GM19324 (cell line): Measurements from ENCODE around the gene ESRP2.
A peak's percentile ranks its signal among the peaks of the same experiment; 100 is the strongest.

Experiments used
- ATAC-seq: cut with Tn5 transposase; IDR thresholded peaks from one replicate; pipeline ENCODE4 v1.9.1; 2021; ENCODE audit warnings: mild to moderate bottlenecking, moderate library complexity; ENCODE audit not compliant: unreplicated experiment, low FRiP score

Gene ESRP2

GRCh38 chr16:68235887-68236136, at the start of gene ESRP2:
Gene ESRP2, minus strand, starts transcription at chr16:68236127. Its CDS starts 82 bp downstream, at chr16:68236045.
- no peak for ATAC-seq

- ATAC-seq, result no peak
These were observed 49.8 kb upstream of the ESRP2 start for GRCh38 chr16:68285683-68286082.

GRCh38 chr16:68284847-68285246, 48.9 kb upstream of the ESRP2 start:
- peak; percentile 49 for ATAC-seq

- no peak for ATAC-seq
These were observed 48.1 kb upstream of the ESRP2 start for GRCh38 chr16:68283801-68284598.

GRCh38 chr16:68283346-68283745, 47.4 kb upstream of the ESRP2 start:
- no peak for ATAC-seq

DNA sequence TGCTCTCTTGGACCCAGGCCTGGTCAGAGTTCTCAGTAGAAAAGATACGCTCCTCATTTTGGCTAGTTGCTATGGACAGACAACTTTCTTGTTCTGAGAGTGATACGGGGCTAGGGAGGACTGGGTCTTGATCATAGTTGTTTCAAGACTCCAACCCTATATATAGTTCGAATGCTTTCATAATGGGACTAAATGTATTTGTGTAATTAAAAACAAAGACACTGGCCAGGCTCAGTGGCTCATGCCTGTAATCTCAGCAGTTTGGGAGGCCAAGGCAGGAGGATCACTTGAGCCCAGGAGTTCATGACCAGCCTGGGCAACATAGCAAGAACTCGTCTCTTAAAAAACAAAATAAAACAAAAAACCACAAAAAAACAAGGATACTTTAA, 46.1 kb upstream of the ESRP2 start:
- ATAC-seq, result no peak

- ATAC-seq, result no peak
These were observed 45.6 kb upstream of the ESRP2 start for GRCh38 chr16:68281368-68282063.

DNA sequence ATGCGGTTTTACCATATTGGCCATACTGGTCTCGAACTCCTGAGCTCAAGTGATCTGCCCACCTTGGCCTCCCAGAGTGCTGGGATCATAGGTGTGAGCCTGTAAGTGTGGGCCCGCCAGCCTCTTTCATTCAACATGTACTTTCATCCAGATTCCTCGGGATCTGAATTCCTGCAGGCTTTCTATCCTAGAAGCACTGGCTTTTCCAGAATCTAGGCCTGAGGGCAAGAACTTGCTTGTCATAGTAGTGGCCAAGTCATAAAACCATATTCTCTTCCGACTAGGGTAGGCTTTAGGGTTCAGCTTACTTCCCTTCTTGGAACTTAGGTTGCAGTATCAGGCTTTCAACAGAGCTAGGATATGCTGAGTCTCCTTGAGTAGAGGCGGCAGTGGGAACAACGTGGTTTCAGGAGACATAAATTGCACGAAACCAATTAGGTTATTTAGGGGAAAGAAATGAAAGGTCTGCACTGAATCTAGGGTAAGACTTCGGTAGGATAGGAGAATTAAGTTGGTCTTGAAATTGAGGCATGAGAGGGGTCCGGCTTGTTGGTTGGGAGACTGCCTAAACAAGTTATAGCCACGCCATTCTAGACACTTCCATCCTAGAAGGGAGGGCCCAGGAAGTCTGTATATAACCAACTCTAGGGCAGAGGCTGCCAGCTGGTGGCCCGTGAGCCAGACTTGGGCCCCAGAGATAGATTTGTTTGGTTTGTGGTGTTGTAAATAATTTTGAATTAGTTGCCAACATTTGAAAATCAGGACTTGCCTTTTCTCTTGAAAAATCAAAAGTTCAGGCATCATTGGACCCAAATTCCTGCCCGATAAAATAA, 44.0 kb upstream of the ESRP2 start:
- ATAC-seq, result no peak

DNA sequence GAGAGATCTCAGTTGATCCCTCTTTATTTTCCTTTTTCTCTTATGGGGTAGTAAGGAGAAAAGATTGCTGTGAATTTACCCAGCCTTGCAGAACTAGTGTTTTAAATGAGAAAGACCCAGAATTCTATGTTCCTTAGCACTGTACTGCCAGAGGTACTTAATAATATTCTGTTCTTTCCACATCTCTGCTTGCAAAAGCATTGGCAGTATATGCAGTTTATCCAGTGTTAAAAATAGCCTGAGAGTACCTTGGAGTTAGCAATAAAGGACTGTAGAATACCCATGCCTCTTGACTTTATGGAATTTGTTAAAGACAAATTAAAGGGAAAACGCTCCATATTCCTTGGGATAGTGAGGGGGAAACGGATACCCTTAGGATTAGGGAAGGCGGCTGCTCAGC, 40.3 kb upstream of the ESRP2 start:
- ATAC-seq, result no peak

- peak; percentile 82 for ATAC-seq
These were observed 39.8 kb upstream of the ESRP2 start for GRCh38 chr16:68275611-68276191.

- ATAC-seq, result no peak
These were observed 38.5 kb upstream of the ESRP2 start for GRCh38 chr16:68274441-68274840.

- ATAC-seq, result no peak
These were observed 38.0 kb upstream of the ESRP2 start for GRCh38 chr16:68273896-68274295.

DNA sequence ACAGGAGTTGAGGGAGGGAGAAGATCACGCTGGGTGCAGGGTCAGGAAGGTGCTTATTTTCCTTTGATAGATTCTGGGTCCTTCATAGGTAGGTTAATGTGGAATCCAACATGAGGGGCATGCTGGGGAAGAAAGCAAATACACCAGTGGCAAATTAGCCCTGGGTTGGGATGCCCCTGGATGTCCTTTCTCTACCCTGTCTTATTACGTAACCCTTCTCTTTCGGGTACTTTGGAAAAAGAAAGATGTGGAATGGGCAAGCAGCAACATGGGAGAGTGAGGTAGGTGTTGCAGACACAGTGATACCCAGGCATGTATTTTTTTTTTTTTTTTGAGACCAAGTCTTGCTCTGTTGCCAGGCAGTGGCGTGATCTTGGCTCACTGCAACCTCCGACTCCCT, 37.5 kb upstream of the ESRP2 start:
- ATAC-seq, result no peak

DNA sequence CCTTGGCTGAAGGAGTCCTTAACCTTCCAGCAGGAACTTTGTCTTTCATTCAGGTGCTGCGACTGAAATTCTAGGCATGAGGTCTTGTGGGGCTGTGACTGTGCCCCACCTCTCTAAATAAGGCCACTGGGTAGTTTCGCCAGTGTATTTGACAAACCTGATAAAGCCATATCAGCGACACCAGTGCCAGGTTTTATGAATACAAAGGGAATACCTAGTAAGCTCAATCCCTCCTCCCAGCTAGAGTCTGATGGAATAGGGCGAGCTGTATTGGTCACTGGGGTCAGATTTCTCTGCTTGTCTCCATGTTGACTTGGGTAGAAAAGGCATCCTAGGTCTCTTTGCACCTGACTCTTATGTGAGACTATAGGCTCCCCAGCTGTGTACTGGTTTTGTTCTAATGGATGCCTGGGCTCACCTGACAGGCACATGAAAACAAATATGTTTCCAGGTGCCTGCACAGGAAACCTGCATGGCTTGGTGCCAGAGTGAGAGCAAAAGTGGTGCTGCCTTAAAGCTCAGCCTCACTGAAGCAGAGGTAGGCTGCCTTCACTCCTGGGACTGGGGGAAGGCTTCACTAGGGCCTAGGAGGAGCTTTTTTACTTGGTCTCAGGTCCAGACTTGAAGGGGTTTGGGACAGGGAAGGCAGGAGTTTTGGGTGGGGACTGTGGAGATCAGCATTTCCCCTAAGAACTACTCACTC, 36.7 kb upstream of the ESRP2 start:
- ATAC-seq, result no peak

- no peak for ATAC-seq
These were observed 34.4 kb upstream of the ESRP2 start for GRCh38 chr16:68270353-68270752.

DNA sequence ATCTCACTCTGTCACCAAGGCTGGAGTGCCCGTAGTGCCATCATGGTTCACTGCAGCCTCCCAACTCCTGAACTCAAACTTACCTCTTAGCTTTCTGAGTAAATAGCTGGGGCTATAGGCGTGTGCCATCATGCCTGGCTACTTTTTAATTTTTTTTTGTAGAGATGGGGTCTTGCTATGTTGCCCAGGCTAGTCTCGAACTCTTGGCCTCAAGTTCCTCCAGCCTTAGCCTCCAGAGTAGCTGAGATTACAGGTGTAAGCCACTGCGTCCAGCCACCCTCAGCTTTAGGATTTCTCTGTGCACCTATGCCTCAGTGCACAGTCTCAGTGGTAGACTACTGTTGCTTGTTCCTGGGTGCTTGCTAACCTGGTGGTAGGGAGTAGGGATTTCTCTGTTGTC, 33.9 kb upstream of the ESRP2 start:
- ATAC-seq, result no peak

- no peak for ATAC-seq
These were observed 31.9 kb upstream of the ESRP2 start for GRCh38 chr16:68267612-68268405.

- ATAC-seq, result peak; percentile 10
These were observed 29.4 kb upstream of the ESRP2 start for GRCh38 chr16:68265078-68265920.
